Uterus (tissue), 2 donors: ENCODE measurements around the gene PRDM15.

Experiments
- POLR2A ChIP-seq, 2 donors: fragments of 450-650 bp; IDR thresholded peaks; one replicate each; pipeline ENCODE4 v1.6.1; 2016; ENCODE audit warnings: antibody characterized with exemption in 2 of 2, mild to moderate bottlenecking in 1 of 2, moderate library complexity in 1 of 2
- TF ChIP-seq, protein P1 (sequence below), 4 experiments: fragments of 200-600 bp in 2 of 4; fragments of 450-650 bp in 2 of 4; sonication (generic) in 2 of 4; IDR thresholded peaks; one replicate each; pipeline ENCODE4 v1.5.1; 2016 to 2019; ENCODE audit warnings: antibody characterized with exemption in 4 of 4, mild to moderate bottlenecking in 2 of 4, moderate library complexity in 1 of 4

GRCh38 chr21:41764558-41765419 lies 114.4 kb downstream of the PRDM15 start:
- TF ChIP-seq, protein P1, sequence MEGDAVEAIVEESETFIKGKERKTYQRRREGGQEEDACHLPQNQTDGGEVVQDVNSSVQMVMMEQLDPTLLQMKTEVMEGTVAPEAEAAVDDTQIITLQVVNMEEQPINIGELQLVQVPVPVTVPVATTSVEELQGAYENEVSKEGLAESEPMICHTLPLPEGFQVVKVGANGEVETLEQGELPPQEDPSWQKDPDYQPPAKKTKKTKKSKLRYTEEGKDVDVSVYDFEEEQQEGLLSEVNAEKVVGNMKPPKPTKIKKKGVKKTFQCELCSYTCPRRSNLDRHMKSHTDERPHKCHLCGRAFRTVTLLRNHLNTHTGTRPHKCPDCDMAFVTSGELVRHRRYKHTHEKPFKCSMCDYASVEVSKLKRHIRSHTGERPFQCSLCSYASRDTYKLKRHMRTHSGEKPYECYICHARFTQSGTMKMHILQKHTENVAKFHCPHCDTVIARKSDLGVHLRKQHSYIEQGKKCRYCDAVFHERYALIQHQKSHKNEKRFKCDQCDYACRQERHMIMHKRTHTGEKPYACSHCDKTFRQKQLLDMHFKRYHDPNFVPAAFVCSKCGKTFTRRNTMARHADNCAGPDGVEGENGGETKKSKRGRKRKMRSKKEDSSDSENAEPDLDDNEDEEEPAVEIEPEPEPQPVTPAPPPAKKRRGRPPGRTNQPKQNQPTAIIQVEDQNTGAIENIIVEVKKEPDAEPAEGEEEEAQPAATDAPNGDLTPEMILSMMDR (IDR thresholded peaks at IDR 0.05) = no peak
- TF ChIP-seq POLR2A (IDR thresholded peaks at IDR 0.05) = no peak
